ENCODE results near the gene OR7A5.
"Not testable (repeated sequence)": the region's sequence is repeated elsewhere in the genome, so short reads cannot be mapped to it uniquely, and the experiment has no call there.

OR7A5 gene

GRCh38 chr19:14814982-14815652, 19.9 kb downstream of the OR7A5 start:
- ATAC-seq (replicated peaks; ENCODE audit: extremely low read depth, poor library complexity, severe bottlenecking): no peak
- no peak overlapping the region for H3K27ac Mint-ChIP-seq (ENCODE audit: low read depth)

GRCh38 chr19:14809272-14810057, 25.5 kb downstream of the OR7A5 start:
- Mint-ChIP-seq H3K9me3 (no peaks in the 10 kb centered on the region), H3K4me1 (no peaks in the 10 kb centered on the region), H3K36me3 (ENCODE audit: insufficient read depth) (no peaks in the 10 kb centered on the region), H3K27me3 (peaks cover 15% of the 10 kb centered on the region), H3K27ac (ENCODE audit: low read depth) (peak overlapping the region; percentile 0), H3K4me3 (no peak overlapping the region)
- ATAC-seq (replicated peaks; ENCODE audit: extremely low read depth, poor library complexity, severe bottlenecking) (no peak), DNase-seq (ENCODE audit: low spot score in 2 of 2) (no peak)

More at GRCh38 chr19:14814982-14815652, 19.9 kb downstream of the OR7A5 start:
- Mint-ChIP-seq H3K4me1 (no peaks in the 10 kb centered on the region), H3K27me3 (peaks cover 6% of the 10 kb centered on the region), H3K9me3 (no peaks in the 10 kb centered on the region), H3K36me3 (ENCODE audit: insufficient read depth) (no peaks in the 10 kb centered on the region), H3K4me3 (no peak overlapping the region)
- no peak for DNase-seq (ENCODE audit: low spot score in 2 of 2)

- Mint-ChIP-seq H3K4me3 (no peak overlapping the region), H3K4me1 (no peaks in the 10 kb centered on the region), H3K27me3 (peaks cover 41% of the 10 kb centered on the region), H3K27ac (ENCODE audit: low read depth) (no peak overlapping the region), H3K9me3 (no peaks in the 10 kb centered on the region), H3K36me3 (ENCODE audit: insufficient read depth) (peaks cover 2% of the 10 kb centered on the region)
- no peak for ATAC-seq (replicated peaks; ENCODE audit: extremely low read depth, poor library complexity, severe bottlenecking)
- DNase-seq (ENCODE audit: low spot score in 2 of 2): no peak
Measured at GRCh38 chr19:14804765-14805164, 30.2 kb downstream of the OR7A5 start.

DNA sequence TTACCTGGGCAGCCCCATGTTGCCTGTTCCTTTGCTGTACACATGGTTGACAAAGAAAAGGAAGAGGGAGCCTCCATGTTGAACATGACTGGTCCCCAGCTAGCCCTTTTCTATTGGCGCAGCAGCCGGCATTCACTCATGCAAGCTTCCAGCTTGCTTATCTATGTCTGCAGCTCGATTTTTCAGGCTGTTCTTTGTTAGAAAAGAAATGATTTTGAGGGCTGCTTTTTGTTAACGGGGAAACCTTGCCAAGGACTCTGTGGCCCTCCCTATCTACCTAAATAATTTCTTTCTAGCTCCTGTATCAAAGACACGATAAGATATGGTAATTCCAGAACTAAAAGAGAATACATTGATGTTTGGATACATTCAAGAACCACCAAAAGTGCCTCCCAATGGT, 36.2 kb downstream of the OR7A5 start:
- Mint-ChIP-seq H3K9me3 (no peaks in the 10 kb centered on the region), H3K36me3 (ENCODE audit: insufficient read depth) (peaks cover 4% of the 10 kb centered on the region), H3K4me3 (no peak overlapping the region), H3K4me1 (no peaks in the 10 kb centered on the region), H3K27ac (ENCODE audit: low read depth) (no peak overlapping the region), H3K27me3 (peaks cover 63% of the 10 kb centered on the region)
- ATAC-seq (replicated peaks; ENCODE audit: extremely low read depth, poor library complexity, severe bottlenecking) (no peak), DNase-seq (ENCODE audit: low spot score in 2 of 2) (no peak)

GRCh38 chr19:14796021-14796420, 39.0 kb downstream of the OR7A5 start:
- DNase-seq (ENCODE audit: low spot score in 2 of 2) (no peak), ATAC-seq (replicated peaks; ENCODE audit: extremely low read depth, poor library complexity, severe bottlenecking) (no peak)
- no peaks in the 10 kb centered on the region for H3K9me3 Mint-ChIP-seq
- no peak overlapping the region for H3K4me3 Mint-ChIP-seq
- no peaks in the 10 kb centered on the region for H3K4me1 Mint-ChIP-seq
- H3K27me3 Mint-ChIP-seq: peaks cover 62% of the 10 kb centered on the region
- peaks cover 3% of the 10 kb centered on the region for H3K36me3 Mint-ChIP-seq (ENCODE audit: insufficient read depth)
- H3K27ac Mint-ChIP-seq (ENCODE audit: low read depth): no peak overlapping the region

DNA sequence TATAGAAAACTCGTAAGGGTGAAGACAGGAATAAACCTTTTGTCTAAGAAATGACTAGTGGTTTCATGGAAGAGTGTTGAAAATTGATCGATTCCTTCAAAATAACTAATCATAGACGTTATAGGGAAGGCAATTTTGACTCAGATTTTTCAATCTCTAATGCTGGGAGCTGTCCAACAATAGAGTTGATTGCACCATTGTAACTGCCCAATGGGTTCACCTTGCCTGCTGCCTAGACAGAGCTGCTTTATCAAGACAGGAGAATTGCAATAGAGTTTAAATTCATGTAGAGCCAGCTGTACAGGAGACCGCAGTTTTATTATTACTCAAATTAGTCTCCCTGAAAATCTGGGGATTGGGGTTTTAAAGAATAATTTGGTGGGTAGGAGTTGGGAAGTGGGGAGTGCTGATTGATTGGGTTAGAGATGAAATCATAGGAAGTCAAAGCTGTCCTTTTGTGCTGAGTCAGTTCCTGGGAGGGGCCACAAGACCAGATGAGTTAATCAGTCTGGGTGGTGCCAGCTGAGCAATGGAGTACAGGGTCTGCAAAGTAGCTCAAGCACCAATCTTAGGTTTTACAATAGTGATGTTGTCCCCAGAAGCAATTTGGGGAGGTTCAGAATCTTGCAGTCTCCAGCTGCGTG, 39.8 kb downstream of the OR7A5 start:
- no peak overlapping the region for H3K4me3 Mint-ChIP-seq
- peaks cover 2% of the 10 kb centered on the region for H3K36me3 Mint-ChIP-seq (ENCODE audit: insufficient read depth)
- ATAC-seq (replicated peaks; ENCODE audit: extremely low read depth, poor library complexity, severe bottlenecking) (no peak), DNase-seq (ENCODE audit: low spot score in 2 of 2) (no peak)
- H3K4me1 Mint-ChIP-seq: no peaks in the 10 kb centered on the region
- H3K27ac Mint-ChIP-seq (ENCODE audit: low read depth): no peak overlapping the region
- no peaks in the 10 kb centered on the region for H3K9me3 Mint-ChIP-seq
- peaks cover 59% of the 10 kb centered on the region for H3K27me3 Mint-ChIP-seq

DNA sequence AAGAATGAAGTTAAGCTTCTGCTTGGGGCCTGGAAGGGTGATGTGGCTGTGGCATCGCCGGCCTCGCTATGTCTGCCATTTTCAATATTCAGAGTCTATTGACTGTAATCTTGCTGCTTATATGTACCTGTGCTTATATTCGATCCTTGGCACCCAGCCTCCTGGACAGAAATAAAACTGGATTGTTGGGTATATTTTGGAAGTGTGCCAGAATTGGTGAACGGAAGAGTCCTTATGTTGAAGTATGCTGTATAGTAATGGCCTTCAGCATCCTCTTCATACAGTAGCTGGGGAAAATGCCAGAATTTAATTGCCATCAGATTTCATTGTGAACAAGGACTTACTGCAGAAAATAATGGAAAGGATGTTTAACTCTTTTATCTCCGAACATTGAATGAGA, 42.7 kb downstream of the OR7A5 start:
- not testable (repeated sequence) for ATAC-seq (replicated peaks; ENCODE audit: extremely low read depth, poor library complexity, severe bottlenecking); DNase-seq (ENCODE audit: low spot score in 2 of 2); H3K4me3 Mint-ChIP-seq; H3K27ac Mint-ChIP-seq (ENCODE audit: low read depth); H3K9me3 Mint-ChIP-seq; H3K36me3 Mint-ChIP-seq (ENCODE audit: insufficient read depth); H3K4me1 Mint-ChIP-seq
- peaks cover 35% of the 10 kb centered on the region for H3K27me3 Mint-ChIP-seq

DNA sequence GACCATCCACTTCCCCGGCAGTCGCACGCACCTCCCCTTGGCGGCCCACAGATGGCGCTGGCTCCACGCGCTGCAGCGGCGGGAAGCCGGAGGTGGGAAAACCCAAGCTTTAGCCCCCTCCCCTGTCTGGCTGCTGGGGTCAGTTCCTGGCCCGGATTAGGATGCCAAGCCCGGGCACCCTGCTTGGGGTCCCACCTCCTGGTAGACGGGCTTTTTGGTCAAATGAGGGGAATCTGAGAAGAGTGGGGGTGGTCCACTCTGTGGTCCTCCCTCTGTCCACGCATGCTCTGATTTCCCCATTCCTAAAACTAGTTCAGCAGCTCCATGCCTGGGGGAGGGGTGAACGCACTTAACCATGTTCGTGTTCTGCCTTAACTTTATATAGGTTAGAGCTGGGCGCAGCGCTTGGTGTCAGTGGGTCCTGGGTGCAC, 48.5 kb downstream of the OR7A5 start:
- ATAC-seq (replicated peaks; ENCODE audit: extremely low read depth, poor library complexity, severe bottlenecking): no peak
- Mint-ChIP-seq H3K9me3 (no peaks in the 10 kb centered on the region), H3K4me3 (no peak overlapping the region), H3K36me3 (ENCODE audit: insufficient read depth) (peaks cover 2% of the 10 kb centered on the region), H3K4me1 (peaks cover 8% of the 10 kb centered on the region), H3K27ac (ENCODE audit: low read depth) (no peak overlapping the region), H3K27me3 (peaks cover 30% of the 10 kb centered on the region)
- no peak for DNase-seq (ENCODE audit: low spot score in 2 of 2)

DNA sequence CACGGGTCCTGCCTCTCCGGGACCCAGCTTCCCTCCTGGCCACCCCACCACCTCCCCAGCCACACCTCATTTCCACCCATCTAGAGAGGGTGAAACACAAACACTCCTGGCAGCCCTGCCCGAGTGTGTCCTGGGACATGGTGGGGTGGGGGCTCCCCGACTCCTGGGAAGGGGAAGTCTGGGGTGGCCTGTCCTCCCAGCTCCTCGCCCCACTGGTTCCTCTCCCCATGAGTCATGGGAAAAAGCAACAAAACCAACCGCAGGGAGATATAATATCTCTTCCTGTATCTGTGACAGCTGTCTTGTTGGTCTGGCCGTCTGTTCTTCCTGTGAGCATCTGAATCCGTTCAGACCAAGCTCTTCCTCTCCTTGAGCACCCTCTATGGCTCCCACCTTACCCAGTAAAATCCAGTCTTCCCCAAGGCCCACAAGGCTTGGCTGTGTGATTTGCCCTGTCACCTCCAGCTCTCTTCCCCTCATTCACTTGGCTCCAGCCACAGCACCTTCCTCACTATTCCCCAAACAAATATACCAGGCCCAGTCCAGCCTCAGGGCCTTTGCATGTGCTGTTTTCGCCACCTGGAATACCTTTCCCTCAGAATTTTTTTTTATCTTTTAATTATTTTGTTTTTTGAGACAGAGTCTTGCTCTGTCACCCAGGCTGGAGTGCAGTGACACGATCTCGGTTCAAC, 49.7 kb downstream of the OR7A5 start:
- H3K27me3 Mint-ChIP-seq: peaks cover 36% of the 10 kb centered on the region
- not testable (repeated sequence) for DNase-seq (ENCODE audit: low spot score in 2 of 2); H3K4me3 Mint-ChIP-seq; H3K9me3 Mint-ChIP-seq; H3K36me3 Mint-ChIP-seq (ENCODE audit: insufficient read depth); H3K4me1 Mint-ChIP-seq
- ATAC-seq (replicated peaks; ENCODE audit: extremely low read depth, poor library complexity, severe bottlenecking): peak; percentile 56
- peak overlapping the region; percentile 29 for H3K27ac Mint-ChIP-seq (ENCODE audit: low read depth)

DNA sequence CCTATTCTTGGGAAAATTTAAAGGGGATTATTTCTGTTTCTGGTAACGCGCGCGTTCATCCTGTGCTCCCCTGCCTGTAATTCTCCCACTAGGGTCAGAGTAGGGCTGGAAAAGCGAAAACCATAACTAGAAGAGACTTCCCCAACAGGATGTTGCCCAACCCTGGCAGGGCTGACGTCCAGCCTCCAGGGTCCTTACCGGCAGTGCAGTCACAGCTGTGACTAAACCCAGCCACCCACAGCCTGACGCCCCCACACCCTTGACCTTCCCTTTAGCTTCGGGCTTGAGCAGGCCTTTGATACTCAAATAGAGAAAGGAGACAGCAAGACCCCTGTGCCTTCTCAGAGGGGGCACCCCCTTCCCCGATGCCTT, 50.3 kb downstream of the OR7A5 start:
- Mint-ChIP-seq H3K27me3 (peaks cover 36% of the 10 kb centered on the region), H3K27ac (ENCODE audit: low read depth) (peak overlapping the region; percentile 29)
- H3K36me3 Mint-ChIP-seq (ENCODE audit: insufficient read depth); H3K9me3 Mint-ChIP-seq; H3K4me3 Mint-ChIP-seq; H3K4me1 Mint-ChIP-seq; DNase-seq (ENCODE audit: low spot score in 2 of 2): not testable (repeated sequence)
- ATAC-seq (replicated peaks; ENCODE audit: extremely low read depth, poor library complexity, severe bottlenecking): peak; percentile 32

DNA sequence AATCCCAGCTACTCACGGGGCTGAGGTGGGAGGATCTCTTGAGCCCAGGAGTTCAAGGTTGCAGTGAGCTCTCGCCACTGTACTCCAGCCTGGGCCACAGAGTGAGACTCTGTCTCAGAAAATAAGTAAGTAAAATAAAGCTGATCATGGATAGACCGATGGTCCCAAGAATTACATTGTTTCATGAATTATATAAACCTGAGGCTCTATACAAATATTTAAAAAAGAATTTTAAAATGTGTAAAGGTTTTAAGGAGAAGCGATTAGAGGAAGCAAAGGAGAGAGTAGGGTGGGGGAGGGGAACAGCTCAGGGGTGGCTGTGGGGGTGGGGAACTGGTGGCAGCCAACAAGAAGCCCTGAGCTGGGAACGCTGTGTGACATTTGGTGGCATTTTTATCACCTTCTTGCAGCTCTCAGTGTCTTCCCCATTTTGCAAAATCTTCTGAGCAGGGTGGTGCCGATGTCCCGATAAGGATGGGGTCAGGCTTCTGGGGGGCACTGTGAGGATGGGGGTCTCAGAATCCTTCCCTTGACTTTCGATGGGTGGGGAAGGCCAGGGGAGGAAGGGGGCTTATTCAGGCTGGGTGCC, 51.5 kb downstream of the OR7A5 start:
- not testable (repeated sequence) for H3K27ac Mint-ChIP-seq (ENCODE audit: low read depth); ATAC-seq (replicated peaks; ENCODE audit: extremely low read depth, poor library complexity, severe bottlenecking); H3K4me1 Mint-ChIP-seq; H3K9me3 Mint-ChIP-seq; H3K36me3 Mint-ChIP-seq (ENCODE audit: insufficient read depth); DNase-seq (ENCODE audit: low spot score in 2 of 2); H3K4me3 Mint-ChIP-seq
- peaks cover 48% of the 10 kb centered on the region for H3K27me3 Mint-ChIP-seq

Data from central memory CD8-positive, alpha-beta T cell (primary cell).